VCaP (cell line): ENCODE results near the gene RFX2.

Experiments
- H3K27ac ChIP-seq: fragments of 450-650 bp; 2 replicates; pipeline ENCODE4 v1.5.1; 2017
- CTCF ChIP-seq: fragments of 450-650 bp; conservative IDR thresholded peaks from 2 replicates; pipeline ENCODE4 v1.5.1; 2017; ENCODE audit warnings: mild to moderate bottlenecking, moderate library complexity

Gene RFX2

GRCh38 chr19:6087074-6087571 lies 23.2 kb downstream of the RFX2 start:
- H3K27ac ChIP-seq = peak overlapping the region; percentile 72
- TF ChIP-seq CTCF = no peak

- peak overlapping the region; percentile 72 for H3K27ac ChIP-seq
- TF ChIP-seq CTCF = no peak
Measured at GRCh38 chr19:6086068-6086788, 24.1 kb downstream of the RFX2 start.

- no peak for TF ChIP-seq CTCF
- H3K27ac ChIP-seq = no peak overlapping the region
Measured at GRCh38 chr19:6084821-6085220, 25.5 kb downstream of the RFX2 start.

DNA sequence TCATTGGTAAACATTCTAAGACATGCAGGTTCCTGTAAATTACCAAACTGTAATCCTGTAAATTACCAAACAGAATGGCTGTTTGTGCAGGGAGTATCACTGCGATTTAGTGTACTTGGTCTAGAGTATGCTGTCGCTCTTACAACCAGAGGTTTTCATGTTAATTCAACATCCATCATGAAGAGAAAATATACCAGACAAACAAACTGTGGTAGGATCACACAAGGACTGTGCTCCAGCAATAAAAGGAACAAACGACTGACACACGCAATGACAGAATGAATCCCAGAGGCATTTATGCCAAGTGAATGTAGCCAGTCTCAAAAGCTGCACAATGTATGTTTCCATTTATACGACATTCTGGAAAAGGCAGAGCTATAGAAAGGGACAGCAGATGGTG lies 31.2 kb downstream of the RFX2 start:
- H3K27ac ChIP-seq = no peak overlapping the region
- TF ChIP-seq CTCF = no peak

GRCh38 chr19:6078068-6078467 lies 32.2 kb downstream of the RFX2 start:
- no peak for TF ChIP-seq CTCF
- H3K27ac ChIP-seq = no peak overlapping the region

- H3K27ac ChIP-seq = no peak overlapping the region
- TF ChIP-seq CTCF = no peak
Measured at GRCh38 chr19:6076675-6077463, 33.4 kb downstream of the RFX2 start.

- no peak for TF ChIP-seq CTCF
- no peak overlapping the region for H3K27ac ChIP-seq
Measured at GRCh38 chr19:6076291-6076665, 34.0 kb downstream of the RFX2 start.
